Measurements from ENCODE around the gene MEIS1.

- TF ChIP-seq EZH2 (IDR thresholded peaks at IDR 0.05): no peak
- TF ChIP-seq POLR2AphosphoS5 (IDR thresholded peaks at IDR 0.05; ENCODE audit: borderline replicate concordance, low read depth, low read length): no peak
Measured at GRCh38 chr2:66582104-66582986, 147.4 kb downstream of the MEIS1 start.
